Activated CD8-positive, alpha-beta T cell treated with anti-CD3 and anti-CD28 coated beads, Interleukin-2, amount 10 ng/mL, durations not matched to agents 7 days and 5 days (primary cell): ENCODE data around the gene GALNT17. TPM values are rescaled to one million over a fixed set of nuclear protein-coding genes. Genes with fewer than 3 reads are reported as not detected.
A peak's percentile ranks its signal among the peaks of the same experiment; 100 is the strongest.
"Not testable (repeated sequence)": the region's sequence is repeated elsewhere in the genome, so short reads cannot be mapped to it uniquely, and the experiment has no call there.

ENCODE experiments used
- ATAC-seq: fragments of 150-1000 bp; cut with Tn5 transposase; one replicate; pipeline ENCODE4 v1.10.0; 2021; ENCODE audit warnings: moderate library complexity
- CTCF ChIA-PET: fragments of 350-600 bp; sonication (Branson Sonifier 250); formaldehyde crosslinking; loops from one replicate; lab custom pipeline; 2021; ENCODE audit warnings: antibody characterized with exemption; lab: Charles Lee
- POLR2A ChIA-PET: fragments of 350-600 bp; sonication (Branson Sonifier 250); formaldehyde crosslinking; loops from one replicate; lab custom pipeline; 2021; ENCODE audit warnings: antibody characterized with exemption; lab: Charles Lee
- DNase-seq: peaks from one replicate; pipeline ENCODE4 v3.0.0-alpha.2; 2020
- H3K27ac Mint-ChIP-seq: one replicate; pipeline ENCODE4 v1.8.0; 2021; ENCODE audit warnings: mild to moderate bottlenecking, mixed read lengths
- H3K27me3 Mint-ChIP-seq: one replicate; pipeline ENCODE4 v1.8.0; 2021; ENCODE audit warnings: low read depth, mixed read lengths
- H3K36me3 Mint-ChIP-seq: one replicate; pipeline ENCODE4 v1.8.0; 2021; ENCODE audit warnings: low read depth, mixed read lengths
- H3K4me1 Mint-ChIP-seq: one replicate; pipeline ENCODE4 v1.8.0; 2021; ENCODE audit warnings: low read depth, mixed read lengths
- H3K4me3 Mint-ChIP-seq: one replicate; pipeline ENCODE4 v1.8.0; 2021; ENCODE audit warnings: mild to moderate bottlenecking, mixed read lengths
- H3K9me3 Mint-ChIP-seq: one replicate; pipeline ENCODE4 v1.8.0; 2022; ENCODE audit warnings: mixed read lengths; ENCODE audit not compliant: insufficient read depth
- total RNA-seq, 2 experiments: library from RNA; stranded (reverse); gene quantifications; one replicate each; pipeline ENCODE4 v1.2.3, GENCODE V29; 2021

GALNT17 gene
- total RNA-seq, 2 experiments from 2014 or later = not detected

GRCh38 chr7:71712653-71713180, 580.8 kb downstream of the GALNT17 start:
- Mint-ChIP-seq H3K9me3 (peaks cover 6% of the 10 kb centered on the region), H3K36me3 (no peaks in the 10 kb centered on the region), H3K4me1 (no peaks in the 10 kb centered on the region), H3K27me3 (no peaks in the 10 kb centered on the region), H3K4me3 (no peak overlapping the region), H3K27ac (no peak overlapping the region)
- ChIA-PET CTCF (no interaction called here), POLR2A (no interaction called here)
- ATAC-seq (no peak), DNase-seq (no peak)

GRCh38 chr7:71716690-71717089, 584.7 kb downstream of the GALNT17 start:
- no peaks in the 10 kb centered on the region for H3K4me1 Mint-ChIP-seq
- H3K4me3 Mint-ChIP-seq = no peak overlapping the region
- H3K36me3 Mint-ChIP-seq = no peaks in the 10 kb centered on the region
- CTCF ChIA-PET = no interaction called here
- DNase-seq = no peak
- POLR2A ChIA-PET = no interaction called here
- no peaks in the 10 kb centered on the region for H3K27me3 Mint-ChIP-seq
- H3K9me3 Mint-ChIP-seq = peaks cover 6% of the 10 kb centered on the region
- H3K27ac Mint-ChIP-seq = no peak overlapping the region
- ATAC-seq = no peak

DNA sequence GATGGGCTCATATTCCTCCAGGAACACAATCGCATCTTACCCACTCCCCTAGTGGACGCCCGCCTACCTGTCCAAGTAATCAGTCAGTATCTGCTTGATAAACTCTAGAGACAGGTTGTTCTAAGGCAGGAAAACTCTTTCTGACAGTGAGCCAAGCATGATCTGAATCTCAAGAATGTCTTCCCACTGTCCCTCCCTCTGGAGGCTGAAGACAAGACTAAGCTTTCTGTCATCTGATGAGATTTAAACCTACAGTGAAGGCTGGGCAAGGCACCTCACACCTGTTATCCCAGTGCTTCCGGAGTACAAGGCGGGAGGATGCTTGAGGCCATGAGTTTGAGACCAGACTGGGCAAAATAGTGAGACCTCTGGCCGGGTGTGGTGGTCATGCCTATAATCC, 586.6 kb downstream of the GALNT17 start:
- H3K9me3 Mint-ChIP-seq = peaks cover 4% of the 10 kb centered on the region
- ChIA-PET CTCF (no interaction called here), POLR2A (no interaction called here)
- no peak overlapping the region for H3K27ac Mint-ChIP-seq
- DNase-seq (no peak), ATAC-seq (no peak)
- no peaks in the 10 kb centered on the region for H3K4me1 Mint-ChIP-seq
- no peaks in the 10 kb centered on the region for H3K36me3 Mint-ChIP-seq
- no peaks in the 10 kb centered on the region for H3K27me3 Mint-ChIP-seq
- H3K4me3 Mint-ChIP-seq = no peak overlapping the region

GRCh38 chr7:71721742-71722141, 589.8 kb downstream of the GALNT17 start:
- no peak for ATAC-seq
- peaks cover 8% of the 10 kb centered on the region for H3K9me3 Mint-ChIP-seq
- no peak for DNase-seq
- POLR2A ChIA-PET = no interaction called here
- H3K4me1 Mint-ChIP-seq = no peaks in the 10 kb centered on the region
- no peaks in the 10 kb centered on the region for H3K27me3 Mint-ChIP-seq
- H3K4me3 Mint-ChIP-seq = no peak overlapping the region
- no peaks in the 10 kb centered on the region for H3K36me3 Mint-ChIP-seq
- no peak overlapping the region for H3K27ac Mint-ChIP-seq
- CTCF ChIA-PET = interaction anchor here (1.4 kb wide), 1 partner anchor 9 kb away, joined by 3 read pairs; no protein-coding TSS in a partner anchor

DNA sequence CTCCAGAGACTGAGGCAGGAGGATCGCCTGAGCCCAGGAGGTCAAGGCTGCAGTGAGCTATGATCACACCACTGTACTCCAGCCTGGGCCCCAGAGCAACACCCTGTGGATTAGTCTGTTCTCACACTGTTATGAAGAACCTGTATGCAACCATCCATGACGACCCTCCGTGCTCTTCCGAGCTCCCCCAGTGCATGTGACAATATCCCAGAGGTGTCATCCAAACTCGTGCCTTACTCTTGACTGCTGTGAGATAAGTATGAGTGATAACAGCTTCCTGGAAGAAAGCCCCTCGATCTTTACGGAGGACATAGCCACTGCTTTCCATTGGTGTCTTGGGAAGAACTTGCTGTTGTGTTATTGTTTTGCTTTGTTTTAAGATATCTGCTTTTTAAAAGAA, 591.9 kb downstream of the GALNT17 start:
- Mint-ChIP-seq H3K4me1 (no peaks in the 10 kb centered on the region), H3K4me3 (no peak overlapping the region), H3K9me3 (peaks cover 8% of the 10 kb centered on the region), H3K27me3 (no peaks in the 10 kb centered on the region), H3K36me3 (no peaks in the 10 kb centered on the region), H3K27ac (no peak overlapping the region)
- POLR2A ChIA-PET = no interaction called here
- ATAC-seq (no peak), DNase-seq (no peak)
- CTCF ChIA-PET = no interaction called here

- Mint-ChIP-seq H3K4me1 (no peaks in the 10 kb centered on the region), H3K9me3 (peaks cover 4% of the 10 kb centered on the region), H3K4me3 (no peak overlapping the region), H3K27me3 (no peaks in the 10 kb centered on the region), H3K27ac (no peak overlapping the region), H3K36me3 (no peaks in the 10 kb centered on the region)
- POLR2A ChIA-PET = no interaction called here
- ATAC-seq = no peak
- DNase-seq = no peak
- CTCF ChIA-PET = no interaction called here
Observed at GRCh38 chr7:71727347-71727746, 595.4 kb downstream of the GALNT17 start.

DNA sequence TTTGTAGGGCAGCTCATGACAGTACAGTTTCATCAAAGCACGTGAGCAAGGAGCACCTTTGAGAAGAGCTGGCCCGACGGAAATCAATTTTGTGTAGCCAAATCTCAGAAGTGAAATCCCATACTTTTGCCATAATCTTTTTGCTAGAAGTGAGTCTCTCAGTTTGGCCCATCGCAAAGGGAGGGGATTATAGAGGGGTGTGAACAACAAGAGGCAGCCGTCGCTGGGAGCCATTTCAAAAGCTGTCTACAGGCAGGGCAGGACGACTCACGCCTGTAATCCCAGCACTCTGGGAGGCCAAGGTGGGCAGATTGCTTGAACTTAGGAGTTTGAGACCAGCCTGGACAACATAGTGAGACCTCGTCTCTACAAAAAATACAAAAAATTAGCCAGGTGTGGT, 599.8 kb downstream of the GALNT17 start:
- POLR2A ChIA-PET = no interaction called here
- Mint-ChIP-seq H3K36me3 (no peaks in the 10 kb centered on the region), H3K27me3 (no peaks in the 10 kb centered on the region), H3K4me1 (no peaks in the 10 kb centered on the region), H3K4me3 (no peak overlapping the region), H3K27ac (no peak overlapping the region), H3K9me3 (no peaks in the 10 kb centered on the region)
- ATAC-seq (no peak), DNase-seq (no peak)
- CTCF ChIA-PET = interaction anchor here (1.1 to 1.2 kb wide), 2 partner anchors 9 to 903 kb away, joined by 3 to 5 read pairs; no protein-coding TSS in a partner anchor

- Mint-ChIP-seq H3K36me3 (no peaks in the 10 kb centered on the region), H3K9me3 (no peaks in the 10 kb centered on the region), H3K4me3 (no peak overlapping the region), H3K4me1 (no peaks in the 10 kb centered on the region), H3K27me3 (no peaks in the 10 kb centered on the region), H3K27ac (no peak overlapping the region)
- POLR2A ChIA-PET = interaction anchor here (0.6 kb wide), 1 partner anchor 878 kb away, joined by 3 read pairs; no protein-coding TSS in a partner anchor
- peak; percentile 42 for ATAC-seq
- CTCF ChIA-PET = interaction anchor here (0.8 to 1.6 kb wide), 4 partner anchors 19 to 904 kb away, joined by 3 to 8 read pairs (median 3); no protein-coding TSS in a partner anchor
- peak; percentile 72 for DNase-seq
Observed at GRCh38 chr7:71733107-71733870, 601.3 kb downstream of the GALNT17 start.

GRCh38 chr7:71735961-71736556, 604.1 kb downstream of the GALNT17 start:
- ATAC-seq = no peak
- ChIA-PET CTCF (interaction anchor here (1.3 to 1.8 kb wide), 2 partner anchors 878 to 907 kb away, joined by 3 to 6 read pairs; no protein-coding TSS in a partner anchor), POLR2A (no interaction called here)
- H3K27me3 Mint-ChIP-seq = no peaks in the 10 kb centered on the region
- H3K27ac Mint-ChIP-seq = no peak overlapping the region
- no peaks in the 10 kb centered on the region for H3K9me3 Mint-ChIP-seq
- DNase-seq = peak; percentile 56
- no peaks in the 10 kb centered on the region for H3K36me3 Mint-ChIP-seq
- no peaks in the 10 kb centered on the region for H3K4me1 Mint-ChIP-seq
- H3K4me3 Mint-ChIP-seq = no peak overlapping the region

DNA sequence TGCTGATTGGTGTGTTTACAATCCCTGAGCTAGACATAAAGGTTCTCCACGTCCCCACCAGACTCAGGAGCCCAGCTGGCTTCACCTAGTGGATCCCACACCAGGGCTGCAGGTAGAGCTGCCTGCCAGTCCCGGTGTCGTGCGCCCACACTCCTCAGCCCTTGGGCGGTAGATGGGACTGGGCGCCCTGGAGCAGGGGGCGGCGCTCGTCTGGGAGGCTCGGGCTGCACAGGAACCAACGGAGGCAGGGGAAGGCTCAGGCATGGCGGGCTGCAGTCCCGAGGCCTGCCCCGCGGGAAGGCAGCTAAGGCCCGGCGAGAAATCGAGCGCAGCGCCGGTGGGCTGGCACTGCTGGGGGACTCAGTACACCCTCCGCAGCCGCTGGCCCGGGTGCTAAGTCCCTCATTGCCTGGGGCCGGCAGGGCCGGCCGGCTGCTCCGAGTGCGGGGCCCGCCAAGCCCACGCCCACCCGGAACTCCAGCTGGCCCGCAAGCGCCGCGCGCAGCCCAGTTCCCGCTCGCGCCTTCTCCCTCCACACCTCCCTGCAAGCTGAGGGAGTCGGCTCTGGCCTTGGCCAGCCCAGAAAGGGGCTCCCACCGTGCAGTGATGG, 606.1 kb downstream of the GALNT17 start:
- ATAC-seq, H3K36me3 Mint-ChIP-seq: not testable (repeated sequence)

GRCh38 chr7:71739520-71740173, 607.7 kb downstream of the GALNT17 start:
- ChIA-PET CTCF (no interaction called here), POLR2A (no interaction called here)

More for the DNA sequence above, 606.1 kb downstream of the GALNT17 start:
- H3K4me3 Mint-ChIP-seq, POLR2A ChIA-PET, H3K9me3 Mint-ChIP-seq, H3K27me3 Mint-ChIP-seq, H3K4me1 Mint-ChIP-seq, DNase-seq, H3K27ac Mint-ChIP-seq: not testable (repeated sequence)
- CTCF ChIA-PET = interaction anchor here (1.2 kb wide), 1 partner anchor 882 kb away, joined by 3 read pairs; no protein-coding TSS in a partner anchor

More at GRCh38 chr7:71739520-71740173, 607.7 kb downstream of the GALNT17 start:
- Mint-ChIP-seq H3K9me3 (no peaks in the 10 kb centered on the region), H3K36me3 (no peaks in the 10 kb centered on the region), H3K4me1 (no peaks in the 10 kb centered on the region), H3K4me3 (no peak overlapping the region), H3K27ac (no peak overlapping the region), H3K27me3 (no peaks in the 10 kb centered on the region)
- ATAC-seq (no peak), DNase-seq (no peak)
